Loucy (cell line): ENCODE data around the gene LHFPL5.

Experiments used
- EZH2phosphoT487 ChIP-seq: fragments of 200-600 bp; IDR thresholded peaks from 2 replicates; pipeline ENCODE4 v1.6.1; 2018; ENCODE audit warnings: antibody characterized with exemption, mild to moderate bottlenecking, moderate library complexity, borderline replicate concordance
- TF ChIP-seq, protein P1 (sequence below): fragments of 200-600 bp; sonication (generic); conservative IDR thresholded peaks from 2 replicates; pipeline ENCODE4 v1.5.1; 2014; ENCODE audit warnings: mild to moderate bottlenecking, antibody characterized with exemption, low read length

DNA sequence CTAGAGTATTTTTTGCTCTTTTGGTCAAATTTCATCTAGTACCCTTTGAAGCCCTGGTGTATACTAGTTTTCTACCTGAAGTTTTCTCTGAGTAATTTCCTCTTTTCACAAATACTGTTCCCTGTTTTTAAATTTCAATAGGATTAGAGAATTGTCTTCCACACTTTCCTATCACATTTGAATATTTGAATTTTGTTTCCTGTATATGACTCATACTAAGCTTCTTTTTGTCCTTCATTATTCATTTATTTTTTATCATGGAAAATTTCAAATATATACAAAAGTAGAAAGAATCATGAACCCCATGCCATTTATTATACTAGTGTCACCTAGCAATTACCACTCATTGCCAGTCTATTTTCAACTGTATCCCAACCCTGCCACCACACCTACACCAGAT, 52.7 kb downstream of the LHFPL5 start:
- TF ChIP-seq, protein P1, sequence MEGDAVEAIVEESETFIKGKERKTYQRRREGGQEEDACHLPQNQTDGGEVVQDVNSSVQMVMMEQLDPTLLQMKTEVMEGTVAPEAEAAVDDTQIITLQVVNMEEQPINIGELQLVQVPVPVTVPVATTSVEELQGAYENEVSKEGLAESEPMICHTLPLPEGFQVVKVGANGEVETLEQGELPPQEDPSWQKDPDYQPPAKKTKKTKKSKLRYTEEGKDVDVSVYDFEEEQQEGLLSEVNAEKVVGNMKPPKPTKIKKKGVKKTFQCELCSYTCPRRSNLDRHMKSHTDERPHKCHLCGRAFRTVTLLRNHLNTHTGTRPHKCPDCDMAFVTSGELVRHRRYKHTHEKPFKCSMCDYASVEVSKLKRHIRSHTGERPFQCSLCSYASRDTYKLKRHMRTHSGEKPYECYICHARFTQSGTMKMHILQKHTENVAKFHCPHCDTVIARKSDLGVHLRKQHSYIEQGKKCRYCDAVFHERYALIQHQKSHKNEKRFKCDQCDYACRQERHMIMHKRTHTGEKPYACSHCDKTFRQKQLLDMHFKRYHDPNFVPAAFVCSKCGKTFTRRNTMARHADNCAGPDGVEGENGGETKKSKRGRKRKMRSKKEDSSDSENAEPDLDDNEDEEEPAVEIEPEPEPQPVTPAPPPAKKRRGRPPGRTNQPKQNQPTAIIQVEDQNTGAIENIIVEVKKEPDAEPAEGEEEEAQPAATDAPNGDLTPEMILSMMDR: no peak
- TF ChIP-seq EZH2phosphoT487: no peak
